CD14-positive monocyte (primary cell): Measurements from ENCODE around the gene SMTNL1. TPM values are rescaled to one million over a fixed set of nuclear protein-coding genes. Genes with fewer than 3 reads are reported as not detected.

Experiments
- DNase-seq, 3 donors: peaks; one replicate each; pipeline ENCODE4 v3.0.0-alpha.2; 2011 to 2022
- H2AFZ ChIP-seq: 2 replicates; pipeline ENCODE4 v1.6.0; 2012; ENCODE audit warnings: mild to moderate bottlenecking, low read depth, low read length, inconsistent platforms; ENCODE audit not compliant: insufficient read depth, poor library complexity, severe bottlenecking
- H3K27ac ChIP-seq, 2 donors: 1 replicate in 1 of 2; 2 replicates in 1 of 2; pipeline ENCODE4 v1.5.1; 2012 to 2013; ENCODE audit warnings: low read length in 2 of 2, control low read depth in 1 of 2, inconsistent platforms in 1 of 2, low read depth in 1 of 2, mild to moderate bottlenecking in 1 of 2
- H3K27me3 ChIP-seq, 2 donors: one replicate each; pipeline versions ENCODE4 v1.6.0 to v1.6.1; 2011 to 2013; ENCODE audit warnings: low read length in 2 of 2; ENCODE audit not compliant: control insufficient read depth in 2 of 2, insufficient read depth in 2 of 2
- H3K36me3 ChIP-seq, 2 donors: replicated peaks in 1 of 2; 1 replicate in 1 of 2; 2 replicates in 1 of 2; pipeline versions ENCODE4 v1.5.1 to v1.6.1; 2012 to 2013; ENCODE audit warnings: low read length in 2 of 2, control low read depth in 1 of 2, inconsistent platforms in 1 of 2, mild to moderate bottlenecking in 1 of 2; ENCODE audit not compliant: insufficient read depth in 2 of 2, control insufficient read depth in 1 of 2
- H3K4me1 ChIP-seq, 2 donors: 1 replicate in 1 of 2; 2 replicates in 1 of 2; pipeline versions ENCODE4 v1.5.1 to v1.6.1; 2012 to 2013; ENCODE audit warnings: low read length in 2 of 2, control low read depth in 1 of 2, inconsistent platforms in 1 of 2, mild to moderate bottlenecking in 1 of 2, moderate library complexity in 1 of 2; ENCODE audit not compliant: insufficient read depth in 2 of 2, control insufficient read depth in 1 of 2
- H3K4me2 ChIP-seq: replicated peaks from 2 replicates; pipeline ENCODE3; 2012; ENCODE audit warnings: low read length, moderate library complexity, mild to moderate bottlenecking; ENCODE audit not compliant: poor library complexity, severe bottlenecking; ENCODE audit errors: extremely low read depth
- H3K4me3 ChIP-seq, 3 experiments: fragments of 200-600 bp in 1 of 3; sonication (generic) in 1 of 3; replicated peaks in 1 of 3; 1 replicate in 2 of 3; 2 replicates in 1 of 3; pipeline ENCODE4 v1.5.1; 2011 to 2013; ENCODE audit warnings: low read length in 3 of 3, mild to moderate bottlenecking in 3 of 3, control low read depth in 2 of 3, low read depth in 2 of 3, inconsistent platforms in 1 of 3, moderate library complexity in 1 of 3
- H3K79me2 ChIP-seq: 2 replicates; pipeline ENCODE4 v1.6.0; 2012; ENCODE audit warnings: mild to moderate bottlenecking, control low read depth, inconsistent platforms, low read length, moderate library complexity; ENCODE audit not compliant: insufficient read depth
- H3K9ac ChIP-seq: 2 replicates; pipeline ENCODE4 v1.6.0; 2017; ENCODE audit warnings: low read length, mild to moderate bottlenecking; ENCODE audit not compliant: insufficient read depth, poor library complexity, severe bottlenecking
- H3K9me3 ChIP-seq, 2 donors: replicated peaks in 1 of 2; 1 replicate in 1 of 2; 2 replicates in 1 of 2; pipeline versions ENCODE4 v1.5.1 to v1.6.1; 2012 to 2013; ENCODE audit warnings: low read length in 2 of 2, control low read depth in 1 of 2; ENCODE audit not compliant: control insufficient read depth in 1 of 2, insufficient read depth in 1 of 2
- H4K20me1 ChIP-seq: 2 replicates; pipeline ENCODE4 v1.6.0; 2012; ENCODE audit warnings: mild to moderate bottlenecking, low read length, control low read depth, moderate library complexity; ENCODE audit not compliant: insufficient read depth
- H3K27ac Mint-ChIP-seq, 7 donors: one replicate each; pipeline ENCODE4 v1.8.0; 2020; ENCODE audit warnings: mild to moderate bottlenecking in 7 of 7, mixed read lengths in 7 of 7, moderate library complexity in 6 of 7, inconsistent platforms in 2 of 7
- H3K27me3 Mint-ChIP-seq, 3 donors: one replicate each; pipeline ENCODE4 v1.8.0; 2021 to 2022; ENCODE audit warnings: low read depth in 3 of 3, mild to moderate bottlenecking in 3 of 3, mixed read lengths in 3 of 3, moderate library complexity in 3 of 3, inconsistent platforms in 1 of 3
- H3K36me3 Mint-ChIP-seq, 2 donors: one replicate each; pipeline ENCODE4 v1.8.0; 2020; ENCODE audit warnings: mixed read lengths in 2 of 2, inconsistent platforms in 1 of 2, mild to moderate bottlenecking in 1 of 2
- H3K4me1 Mint-ChIP-seq: one replicate; pipeline ENCODE4 v1.8.0; 2020; ENCODE audit warnings: mild to moderate bottlenecking, mixed read lengths
- H3K4me3 Mint-ChIP-seq, 2 donors: one replicate each; pipeline ENCODE4 v1.8.0; 2020; ENCODE audit warnings: mild to moderate bottlenecking in 2 of 2, mixed read lengths in 2 of 2, moderate library complexity in 1 of 2
- H3K9me3 Mint-ChIP-seq, 7 donors: one replicate each; pipeline ENCODE4 v1.8.0; 2020 to 2022; ENCODE audit warnings: mixed read lengths in 7 of 7, mild to moderate bottlenecking in 6 of 7, moderate library complexity in 6 of 7, inconsistent platforms in 2 of 7
- WGBS: methylation state at CpG from one replicate; pipeline ENCODE4 v1.1.5; 2013; ENCODE audit warnings: missing lambda C conversion rate; ENCODE audit not compliant: insufficient coverage; 5-methylcytosine and 5-hydroxymethylcytosine counted together
- intact Hi-C, 2 donors: fragments of 100-400 bp; cut with micrococcal nuclease; formaldehyde crosslinking; loops; one replicate each; pipeline versions ENCODE4 v1.15.0 to v1.15.1; 2023
- polyA plus RNA-seq, 3 donors: library from polyadenylated mRNA; depleted of rRNA in 1 of 3; unstranded in 2 of 3; stranded (reverse) in 1 of 3; fragments of 300-500 nt in 2 of 3; fragments of >200 nt in 1 of 3; fragmentation: Illumina TruSeq in 2 of 3; gene quantifications; 1 replicate in 2 of 3; 2 replicates in 1 of 3; pipeline ENCODE4 v1.2.3, GENCODE V29; 2012 to 2021
- TF ChIP-seq, protein P1 (sequence below): fragments of 200-600 bp; IDR thresholded peaks from one replicate; pipeline ENCODE4 v1.8.0; 2022; ENCODE audit warnings: antibody characterized with exemption, mild to moderate bottlenecking

Gene SMTNL1
- polyA plus RNA-seq, 3 donors, result not detected

DNA sequence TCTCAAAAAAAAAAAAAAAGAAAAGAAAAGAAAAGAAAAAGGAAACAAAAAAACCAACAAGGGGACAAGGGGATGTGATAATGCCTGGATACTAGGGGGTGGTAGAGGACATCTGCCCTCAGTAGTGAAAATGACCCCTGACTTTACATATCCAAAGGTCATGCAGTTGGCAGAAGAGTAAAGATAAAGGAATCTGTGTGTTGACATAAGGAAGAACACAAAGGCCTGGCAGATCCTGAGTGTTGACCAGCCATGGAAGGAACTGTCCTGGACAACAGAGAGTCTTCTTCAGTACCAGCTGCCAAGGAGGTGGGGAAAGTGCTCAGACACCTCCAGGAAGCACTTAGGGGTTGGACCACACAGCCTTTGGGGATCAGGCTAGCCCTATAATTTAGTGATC, 34.5 kb upstream of the SMTNL1 start:
- Histone ChIP-seq H3K9me3 (no peaks in the 10 kb centered on the region), H3K27me3 (no peaks in the 10 kb centered on the region), H3K4me1 (peaks cover 4 to 10% of the 10 kb centered on the region in 2 donors), H3K79me2 (peaks cover 12% of the 10 kb centered on the region), H3K4me3 (no peak overlapping the region), H4K20me1 (no peaks in the 10 kb centered on the region), H3K27ac (no peak overlapping the region), H3K36me3 (peaks cover 14 to 23% of the 10 kb centered on the region in 2 donors), H3K4me2 (no peak overlapping the region), H3K9ac (no peak overlapping the region), H2AFZ (no peak overlapping the region)
- no peak for DNase-seq
- TF ChIP-seq, protein P1, sequence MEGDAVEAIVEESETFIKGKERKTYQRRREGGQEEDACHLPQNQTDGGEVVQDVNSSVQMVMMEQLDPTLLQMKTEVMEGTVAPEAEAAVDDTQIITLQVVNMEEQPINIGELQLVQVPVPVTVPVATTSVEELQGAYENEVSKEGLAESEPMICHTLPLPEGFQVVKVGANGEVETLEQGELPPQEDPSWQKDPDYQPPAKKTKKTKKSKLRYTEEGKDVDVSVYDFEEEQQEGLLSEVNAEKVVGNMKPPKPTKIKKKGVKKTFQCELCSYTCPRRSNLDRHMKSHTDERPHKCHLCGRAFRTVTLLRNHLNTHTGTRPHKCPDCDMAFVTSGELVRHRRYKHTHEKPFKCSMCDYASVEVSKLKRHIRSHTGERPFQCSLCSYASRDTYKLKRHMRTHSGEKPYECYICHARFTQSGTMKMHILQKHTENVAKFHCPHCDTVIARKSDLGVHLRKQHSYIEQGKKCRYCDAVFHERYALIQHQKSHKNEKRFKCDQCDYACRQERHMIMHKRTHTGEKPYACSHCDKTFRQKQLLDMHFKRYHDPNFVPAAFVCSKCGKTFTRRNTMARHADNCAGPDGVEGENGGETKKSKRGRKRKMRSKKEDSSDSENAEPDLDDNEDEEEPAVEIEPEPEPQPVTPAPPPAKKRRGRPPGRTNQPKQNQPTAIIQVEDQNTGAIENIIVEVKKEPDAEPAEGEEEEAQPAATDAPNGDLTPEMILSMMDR, result no peak
- no peaks in the 10 kb centered on the region for H3K9me3 Mint-ChIP-seq
- H3K27me3 Mint-ChIP-seq, result no peaks in the 10 kb centered on the region
- peaks cover 8% of the 10 kb centered on the region for H3K4me1 Mint-ChIP-seq
- H3K36me3 Mint-ChIP-seq, result peaks cover 12 to 37% of the 10 kb centered on the region in 2 donors
- H3K27ac Mint-ChIP-seq, result peak overlapping the region in 1 of 7 donors; percentile 26
- intact Hi-C loops, result no loop called here
- no peak overlapping the region for H3K4me3 Mint-ChIP-seq

DNA sequence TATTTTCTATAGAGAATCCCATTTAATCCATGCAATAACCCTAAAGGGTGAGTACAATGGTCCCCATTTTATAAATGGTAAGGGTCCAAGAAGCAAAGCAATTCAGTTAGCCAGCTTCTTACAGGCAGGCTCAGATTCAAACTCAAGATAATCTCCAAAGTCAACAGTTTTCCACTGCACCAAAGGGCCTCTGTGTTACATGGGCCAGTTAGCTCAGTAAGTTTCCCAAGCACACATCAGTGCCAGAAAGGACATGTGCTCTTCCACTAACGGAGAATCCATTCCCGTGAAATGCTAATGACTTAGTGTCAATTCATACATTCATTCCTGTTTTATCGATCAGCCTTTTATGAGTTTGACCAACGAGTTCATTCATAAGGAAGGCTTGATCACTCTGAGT, 32.9 kb upstream of the SMTNL1 start:
- no peak overlapping the region for H2AFZ ChIP-seq
- Mint-ChIP-seq H3K4me1 (peaks cover 8% of the 10 kb centered on the region), H3K4me3 (no peak overlapping the region), H3K27me3 (no peaks in the 10 kb centered on the region), H3K36me3 (peaks cover 12 to 34% of the 10 kb centered on the region in 2 donors), H3K9me3 (peaks cover 0 to 2% (median 0%) of the 10 kb centered on the region in 7 donors), H3K27ac (no peak overlapping the region)
- intact Hi-C loops, result no loop called here
- H3K79me2 ChIP-seq, result peaks cover 12% of the 10 kb centered on the region
- no peaks in the 10 kb centered on the region for H3K27me3 ChIP-seq
- H3K27ac ChIP-seq, result no peak overlapping the region
- no peak overlapping the region for H3K4me3 ChIP-seq
- H3K4me2 ChIP-seq, result no peak overlapping the region
- TF ChIP-seq, protein P1, result no peak
- no peak for DNase-seq
- no peaks in the 10 kb centered on the region for H3K9me3 ChIP-seq
- H3K4me1 ChIP-seq, result peaks cover 0 to 4% of the 10 kb centered on the region in 2 donors
- H3K9ac ChIP-seq, result no peak overlapping the region
- H3K36me3 ChIP-seq, result peaks cover 14 to 24% of the 10 kb centered on the region in 2 donors
- 100% methylated on average over 2 of the region's 4 CpGs for WGBS
- H4K20me1 ChIP-seq, result no peaks in the 10 kb centered on the region
